K562 (cell line): ENCODE measurements around the gene SREBF1. TPM values are rescaled to one million over a fixed set of nuclear protein-coding genes. Genes with fewer than 3 reads are reported as not detected.

Experiments used
- CAMTA2 ChIP-seq: fragments of 250-450 bp; sonication (Bioruptor Pico); conservative IDR thresholded peaks from 2 replicates; pipeline ENCODE4 v1.5.1; 2022
- ELF4 ChIP-seq: fragments of 450-650 bp; formaldehyde crosslinking; IDR thresholded peaks from 2 replicates; pipeline ENCODE4 v1.4.0; 2022; ENCODE audit warnings: missing genetic modification characterization
- FOXK1 ChIP-seq: sonication (generic); formaldehyde crosslinking; IDR thresholded peaks from 2 replicates; pipeline ENCODE4 v1.8.0; 2022; ENCODE audit warnings: missing genetic modification reagents, mild to moderate bottlenecking, borderline replicate concordance
- JUND ChIP-seq, 2 experiments: IDR thresholded peaks; 2 replicates in 1 of 2; 3 replicates in 1 of 2; pipeline ENCODE4 v1.6.1; 2011; ENCODE audit warnings: borderline replicate concordance in 2 of 2, low read depth in 2 of 2, low read length in 2 of 2, improper control_type of control experiment in 1 of 2, missing biosample characterization in 1 of 2, missing genetic modification characterization in 1 of 2, missing genetic modification reagents in 1 of 2
- MAZ ChIP-seq, 2 experiments: fragments of 450-650 bp in 1 of 2; sonication (generic) in 1 of 2; formaldehyde crosslinking; IDR thresholded peaks in 1 of 2; conservative IDR thresholded peaks in 1 of 2; 2 replicates each; pipeline versions ENCODE4 v1.4.0 to v1.5.0; 2020; ENCODE audit warnings: mild to moderate bottlenecking in 1 of 2, missing genetic modification reagents in 1 of 2
- STAT5B ChIP-seq: fragments of 250-450 bp; sonication (Bioruptor Pico); IDR thresholded peaks from 2 replicates; pipeline ENCODE4 v1.8.0; 2021; ENCODE audit warnings: mild to moderate bottlenecking, inconsistent platforms
- TAF1 ChIP-seq: IDR thresholded peaks from 2 replicates; pipeline ENCODE4 v1.6.1; 2011; ENCODE audit warnings: mild to moderate bottlenecking, low read length, moderate library complexity; ENCODE audit not compliant: insufficient read depth, control insufficient read depth, severe bottlenecking; ENCODE audit errors: extremely low read depth
- TBP ChIP-seq: optimal IDR thresholded peaks from 2 replicates; pipeline ENCODE3; 2011; ENCODE audit warnings: low read depth, low read length, improper control_type of control experiment
- TFAP4 ChIP-seq: sonication (generic); formaldehyde crosslinking; IDR thresholded peaks from 2 replicates; pipeline ENCODE4 v1.8.0; 2022; ENCODE audit warnings: missing genetic modification reagents, mild to moderate bottlenecking, moderate library complexity, borderline replicate concordance
- ZBTB17 ChIP-seq: fragments of 450-650 bp; formaldehyde crosslinking; IDR thresholded peaks from 2 replicates; pipeline ENCODE4 v1.4.0; 2020; ENCODE audit warnings: mild to moderate bottlenecking
- ZKSCAN3 ChIP-seq: fragments of 250-450 bp; sonication (Bioruptor Pico); IDR thresholded peaks from 2 replicates; pipeline ENCODE4 v1.4.0; 2020
- ZNF717 ChIP-seq: fragments of 250-450 bp; sonication (Bioruptor Pico); IDR thresholded peaks from 2 replicates; pipeline ENCODE4 v1.5.0; 2021
- ZNF785 ChIP-seq: fragments of 250-450 bp; sonication (Bioruptor Pico); IDR thresholded peaks from 2 replicates; pipeline ENCODE4 v1.4.0; 2020; ENCODE audit warnings: mild to moderate bottlenecking
- polyA plus RNA-seq, 8 experiments: library from polyadenylated mRNA; depleted of rRNA in 4 of 8; stranded (reverse) in 5 of 8; unstranded in 3 of 8; fragments of >200 nt; fragmentation: Nextera tagmentation in 2 of 8; fragmentation: Illumina TruSeq in 1 of 8; extraction: Ambion mirVana in 2 of 8; extraction: Trizol in 1 of 8; gene quantifications; 2 replicates each; pipeline versions ENCODE4 v1.2.1 to v1.2.3, GENCODE V29; 2011 to 2014; ENCODE audit warnings: inconsistent platforms in 1 of 8, missing spikeins in 1 of 8
- total RNA-seq, 7 experiments: library from RNA; depleted of rRNA in 6 of 7; stranded (reverse); fragments of >200 nt in 6 of 7; fragmentation: Illumina TruSeq in 2 of 7; extraction: Trizol in 2 of 7; gene quantifications; 2 replicates each; pipeline versions ENCODE4 v1.2.1 to v1.2.3, GENCODE V29; 2011 to 2021; ENCODE audit warnings: low replicate concordance in 1 of 7
- TF ChIP-seq, protein P1 (sequence below): fragments of 450-650 bp; formaldehyde crosslinking; IDR thresholded peaks from 2 replicates; pipeline ENCODE4 v1.4.0; 2020; ENCODE audit warnings: mild to moderate bottlenecking, moderate library complexity
- TF ChIP-seq, protein P2 (sequence below): sonication (generic); formaldehyde crosslinking; IDR thresholded peaks from 2 replicates; pipeline ENCODE4 v1.8.1; 2023; ENCODE audit warnings: mild to moderate bottlenecking, missing genetic modification reagents
- TF ChIP-seq, protein P3 (sequence below): fragments of 200-800 bp; sonication (Bioruptor generic); IDR thresholded peaks from 2 replicates; pipeline ENCODE4 v1.6.1; 2017; ENCODE audit warnings: missing genetic modification characterization, missing compliant biosample characterization
- TF ChIP-seq, protein P4 (sequence below): IDR thresholded peaks from 2 replicates; pipeline ENCODE4 v1.6.1; 2012; ENCODE audit warnings: low read depth, low read length, improper control_type of control experiment, borderline replicate concordance
- TF ChIP-seq, protein P5 (sequence below): fragments of 250-450 bp; sonication (Bioruptor Pico); IDR thresholded peaks from 2 replicates; pipeline ENCODE4 v1.5.0; 2020; ENCODE audit warnings: mild to moderate bottlenecking

SREBF1 gene
- total and polyA plus RNA-seq, 9 of the 15 experiments (the other 6 are each of a cell fraction or from before 2014, with no cell fraction given), result 1.6 to 169 (median 69.4) TPM

DNA sequence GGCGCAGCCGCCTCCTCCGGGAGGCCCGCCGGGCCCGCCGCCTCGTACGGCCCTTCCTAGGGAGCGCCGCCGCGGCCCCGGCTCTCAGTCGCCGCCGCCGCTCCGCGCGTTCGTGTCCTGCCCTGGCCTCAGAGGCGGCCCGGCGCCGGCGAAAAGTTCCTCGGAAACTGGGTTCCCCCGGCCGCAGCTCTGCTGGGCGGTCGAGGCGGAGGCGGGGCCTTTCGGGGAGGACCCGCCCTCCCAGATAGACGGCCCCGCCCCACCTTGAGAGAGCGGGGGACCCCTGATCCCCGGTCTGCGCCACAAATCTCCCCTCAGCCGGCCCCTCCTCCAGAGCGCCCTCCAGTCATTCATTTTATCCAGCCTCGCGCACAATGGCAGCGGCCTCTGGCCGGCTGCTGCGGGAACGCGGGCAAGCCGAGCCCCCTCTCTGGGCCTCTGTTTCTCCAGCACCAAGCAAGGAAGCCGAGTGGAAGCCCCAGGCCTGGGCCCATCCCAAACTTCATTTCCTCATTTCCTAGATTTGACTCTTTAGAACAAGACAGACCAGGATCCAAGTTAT is at the start of gene SREBF1 (continued):
- peak; percentile 65 for TF ChIP-seq TAF1
- TF ChIP-seq JUND (IDR thresholded peaks at IDR 0.05; ENCODE audit: borderline replicate concordance, low read depth, low read length), result no peak
- no peak for TF ChIP-seq JUND (tag; IDR thresholded peaks at IDR 0.05; ENCODE audit: borderline replicate concordance, low read depth, low read length)
- TF ChIP-seq, protein P1, sequence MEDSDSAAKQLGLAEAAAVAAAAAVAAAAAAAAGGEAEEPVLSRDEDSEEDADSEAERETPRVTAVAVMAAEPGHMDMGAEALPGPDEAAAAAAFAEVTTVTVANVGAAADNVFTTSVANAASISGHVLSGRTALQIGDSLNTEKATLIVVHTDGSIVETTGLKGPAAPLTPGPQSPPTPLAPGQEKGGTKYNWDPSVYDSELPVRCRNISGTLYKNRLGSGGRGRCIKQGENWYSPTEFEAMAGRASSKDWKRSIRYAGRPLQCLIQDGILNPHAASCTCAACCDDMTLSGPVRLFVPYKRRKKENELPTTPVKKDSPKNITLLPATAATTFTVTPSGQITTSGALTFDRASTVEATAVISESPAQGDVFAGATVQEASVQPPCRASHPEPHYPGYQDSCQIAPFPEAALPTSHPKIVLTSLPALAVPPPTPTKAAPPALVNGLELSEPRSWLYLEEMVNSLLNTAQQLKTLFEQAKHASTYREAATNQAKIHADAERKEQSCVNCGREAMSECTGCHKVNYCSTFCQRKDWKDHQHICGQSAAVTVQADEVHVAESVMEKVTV (CRISPR knock-in tag), result no peak
- no peak for TF ChIP-seq CAMTA2 (CRISPR knock-in tag)
- TF ChIP-seq, protein P2, sequence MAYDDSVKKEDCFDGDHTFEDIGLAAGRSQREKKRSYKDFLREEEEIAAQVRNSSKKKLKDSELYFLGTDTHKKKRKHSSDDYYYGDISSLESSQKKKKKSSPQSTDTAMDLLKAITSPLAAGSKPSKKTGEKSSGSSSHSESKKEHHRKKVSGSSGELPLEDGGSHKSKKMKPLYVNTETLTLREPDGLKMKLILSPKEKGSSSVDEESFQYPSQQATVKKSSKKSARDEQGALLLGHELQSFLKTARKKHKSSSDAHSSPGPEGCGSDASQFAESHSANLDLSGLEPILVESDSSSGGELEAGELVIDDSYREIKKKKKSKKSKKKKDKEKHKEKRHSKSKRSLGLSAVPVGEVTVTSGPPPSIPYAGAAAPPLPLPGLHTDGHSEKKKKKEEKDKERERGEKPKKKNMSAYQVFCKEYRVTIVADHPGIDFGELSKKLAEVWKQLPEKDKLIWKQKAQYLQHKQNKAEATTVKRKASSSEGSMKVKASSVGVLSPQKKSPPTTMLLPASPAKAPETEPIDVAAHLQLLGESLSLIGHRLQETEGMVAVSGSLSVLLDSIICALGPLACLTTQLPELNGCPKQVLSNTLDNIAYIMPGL (CRISPR knock-in tag), result no peak
- TF ChIP-seq, protein P3, sequence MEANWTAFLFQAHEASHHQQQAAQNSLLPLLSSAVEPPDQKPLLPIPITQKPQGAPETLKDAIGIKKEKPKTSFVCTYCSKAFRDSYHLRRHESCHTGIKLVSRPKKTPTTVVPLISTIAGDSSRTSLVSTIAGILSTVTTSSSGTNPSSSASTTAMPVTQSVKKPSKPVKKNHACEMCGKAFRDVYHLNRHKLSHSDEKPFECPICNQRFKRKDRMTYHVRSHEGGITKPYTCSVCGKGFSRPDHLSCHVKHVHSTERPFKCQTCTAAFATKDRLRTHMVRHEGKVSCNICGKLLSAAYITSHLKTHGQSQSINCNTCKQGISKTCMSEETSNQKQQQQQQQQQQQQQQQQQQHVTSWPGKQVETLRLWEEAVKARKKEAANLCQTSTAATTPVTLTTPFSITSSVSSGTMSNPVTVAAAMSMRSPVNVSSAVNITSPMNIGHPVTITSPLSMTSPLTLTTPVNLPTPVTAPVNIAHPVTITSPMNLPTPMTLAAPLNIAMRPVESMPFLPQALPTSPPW (CRISPR knock-in tag), result peak; percentile 43; the same call in 1 of the 2 replicates
- TF ChIP-seq STAT5B (CRISPR knock-in tag), result no peak
- no peak for TF ChIP-seq ZBTB17 (CRISPR knock-in tag)
- TF ChIP-seq TFAP4 (CRISPR knock-in tag), result no peak
- TF ChIP-seq FOXK1 (CRISPR knock-in tag), result no peak
- peak in 1 of 2 experiments; percentile 2; a peak in 1 of 4 replicates for TF ChIP-seq MAZ (CRISPR knock-in tag; conservative IDR thresholded peaks at IDR 0.05 in 1 of 2, IDR thresholded peaks at IDR 0.05 in 1 of 2)
- no peak for TF ChIP-seq ZNF785 (CRISPR knock-in tag)
- TF ChIP-seq TBP, result peak; percentile 59
- TF ChIP-seq, protein P4, sequence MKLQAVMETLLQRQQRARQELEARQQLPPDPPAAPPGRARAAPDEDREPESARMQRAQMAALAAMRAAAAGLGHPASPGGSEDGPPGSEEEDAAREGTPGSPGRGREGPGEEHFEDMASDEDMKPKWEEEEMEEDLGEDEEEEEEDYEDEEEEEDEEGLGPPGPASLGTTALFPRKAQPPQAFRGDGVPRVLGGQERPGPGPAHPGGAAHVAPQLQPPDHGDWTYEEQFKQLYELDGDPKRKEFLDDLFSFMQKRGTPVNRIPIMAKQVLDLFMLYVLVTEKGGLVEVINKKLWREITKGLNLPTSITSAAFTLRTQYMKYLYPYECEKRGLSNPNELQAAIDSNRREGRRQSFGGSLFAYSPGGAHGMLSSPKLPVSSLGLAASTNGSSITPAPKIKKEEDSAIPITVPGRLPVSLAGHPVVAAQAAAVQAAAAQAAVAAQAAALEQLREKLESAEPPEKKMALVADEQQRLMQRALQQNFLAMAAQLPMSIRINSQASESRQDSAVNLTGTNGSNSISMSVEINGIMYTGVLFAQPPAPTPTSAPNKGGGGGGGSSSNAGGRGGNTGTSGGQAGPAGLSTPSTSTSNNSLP, result no peak
- TF ChIP-seq ELF4 (CRISPR knock-in tag), result no peak
- no peak for TF ChIP-seq ZKSCAN3 (CRISPR knock-in tag)
- TF ChIP-seq, protein P5, sequence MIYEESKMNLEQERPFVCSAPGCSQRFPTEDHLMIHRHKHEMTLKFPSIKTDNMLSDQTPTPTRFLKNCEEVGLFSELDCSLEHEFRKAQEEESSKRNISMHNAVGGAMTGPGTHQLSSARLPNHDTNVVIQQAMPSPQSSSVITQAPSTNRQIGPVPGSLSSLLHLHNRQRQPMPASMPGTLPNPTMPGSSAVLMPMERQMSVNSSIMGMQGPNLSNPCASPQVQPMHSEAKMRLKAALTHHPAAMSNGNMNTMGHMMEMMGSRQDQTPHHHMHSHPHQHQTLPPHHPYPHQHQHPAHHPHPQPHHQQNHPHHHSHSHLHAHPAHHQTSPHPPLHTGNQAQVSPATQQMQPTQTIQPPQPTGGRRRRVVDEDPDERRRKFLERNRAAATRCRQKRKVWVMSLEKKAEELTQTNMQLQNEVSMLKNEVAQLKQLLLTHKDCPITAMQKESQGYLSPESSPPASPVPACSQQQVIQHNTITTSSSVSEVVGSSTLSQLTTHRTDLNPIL (CRISPR knock-in tag), result no peak
- TF ChIP-seq ZNF717, result no peak
